Astrocyte (in vitro differentiated cells and primary cell): Measurements from ENCODE around the gene GABBR2.

Experiments
- CTCF ChIP-seq: IDR thresholded peaks from 2 replicates; pipeline ENCODE4 v1.5.1; 2011; ENCODE audit warnings: low read depth, mild to moderate bottlenecking, inconsistent platforms, low read length, moderate library complexity; ENCODE audit not compliant: insufficient read depth
- EZH2 ChIP-seq: IDR thresholded peaks from 2 replicates; pipeline ENCODE4 v1.6.1; 2012; ENCODE audit warnings: mild to moderate bottlenecking, low read length, inconsistent platforms; ENCODE audit not compliant: insufficient read depth

GRCh38 chr9:98300611-98301010 lies 408.1 kb downstream of the GABBR2 start:
- TF ChIP-seq CTCF: no peak
- TF ChIP-seq EZH2: no peak
